GM19372 (cell line): ENCODE results near the gene RBM22.
"Not testable (repeated sequence)": the region's sequence is repeated elsewhere in the genome, so short reads cannot be mapped to it uniquely, and the experiment has no call there.

ENCODE experiments used
- ATAC-seq: cut with Tn5 transposase; IDR thresholded peaks from one replicate; pipeline ENCODE4 v1.9.1; 2021; ENCODE audit warnings: mild to moderate bottlenecking, low read depth, moderate library complexity; ENCODE audit not compliant: unreplicated experiment

RBM22 gene

GRCh38 chr5:150700594-150701377 is at the start of gene RBM22:
Gene RBM22, minus strand, starts transcription at chr5:150701062. Its CDS starts 77 bp downstream, at chr5:150700985.
- ATAC-seq: peak; percentile 97

GRCh38 chr5:150750469-150750868 is 49.6 kb upstream of the RBM22 start:
- ATAC-seq: no peak

- ATAC-seq: not testable (repeated sequence)
Measured at GRCh38 chr5:150743142-150743488, 42.3 kb upstream of the RBM22 start.

GRCh38 chr5:150742455-150743141 is 41.7 kb upstream of the RBM22 start:
- not testable (repeated sequence) for ATAC-seq

- ATAC-seq: no peak
Measured at GRCh38 chr5:150740992-150741391, 40.1 kb upstream of the RBM22 start.

GRCh38 chr5:150738862-150739261 is 38.0 kb upstream of the RBM22 start:
- no peak for ATAC-seq

- ATAC-seq: no peak
Measured at GRCh38 chr5:150734579-150735384, 33.9 kb upstream of the RBM22 start.

GRCh38 chr5:150731669-150732242 is 30.9 kb upstream of the RBM22 start:
- no peak for ATAC-seq

GRCh38 chr5:150729859-150730258 is 29.0 kb upstream of the RBM22 start:
- ATAC-seq: no peak

GRCh38 chr5:150723845-150724244 is 23.0 kb upstream of the RBM22 start:
- no peak for ATAC-seq

- no peak for ATAC-seq
Measured at GRCh38 chr5:150710165-150710564, 9.3 kb upstream of the RBM22 start.

- ATAC-seq: no peak
Measured at GRCh38 chr5:150706776-150707390, 6.0 kb upstream of the RBM22 start.

- no peak for ATAC-seq
Measured at GRCh38 chr5:150703762-150704161, 2.9 kb upstream of the RBM22 start.

GRCh38 chr5:150700246-150700593 is 642 bp downstream of the RBM22 start:
- ATAC-seq: peak; percentile 2

- ATAC-seq: no peak
Measured at GRCh38 chr5:150694612-150695011, 6.2 kb downstream of the RBM22 start.

GRCh38 chr5:150692276-150692675 is 8.6 kb downstream of the RBM22 start:
- ATAC-seq: no peak

GRCh38 chr5:150690760-150691159 is 10.1 kb downstream of the RBM22 start:
- no peak for ATAC-seq

- ATAC-seq: no peak
Measured at GRCh38 chr5:150689120-150689519, 11.7 kb downstream of the RBM22 start.

- no peak for ATAC-seq
Measured at GRCh38 chr5:150676578-150676977, 24.3 kb downstream of the RBM22 start.

- ATAC-seq: no peak
Measured at GRCh38 chr5:150675069-150675468, 25.8 kb downstream of the RBM22 start.
